CD4-positive, alpha-beta T cell (primary cell): ENCODE data around the gene RAPGEF4. TPM values are rescaled to one million over a fixed set of nuclear protein-coding genes. Genes with fewer than 3 reads are reported as not detected.

Source experiments
- ATAC-seq: fragments of 200-7000 bp; cut with Tn5 transposase; one replicate; pipeline ENCODE4 v1.10.0; 2022; ENCODE audit warnings: mild to moderate bottlenecking; ENCODE audit not compliant: poor library complexity
- CTCF ChIA-PET: fragments of 350-600 bp; sonication (Branson Sonifier 250); formaldehyde crosslinking; loops from one replicate; lab custom pipeline; 2021; ENCODE audit warnings: antibody characterized with exemption, inconsistent platforms; lab: Charles Lee
- POLR2A ChIA-PET: fragments of 350-600 bp; sonication (Branson Sonifier 250); formaldehyde crosslinking; loops from one replicate; lab custom pipeline; 2021; ENCODE audit warnings: antibody characterized with exemption, inconsistent platforms; lab: Charles Lee
- DNase-seq, 14 experiments: peaks; one replicate each; pipeline ENCODE4 v3.0.0-alpha.2; 2013 to 2020; ENCODE audit warnings: mixed read lengths in 2 of 14
- H3K27ac ChIP-seq, 2 donors: one replicate each; pipeline versions ENCODE4 v1.5.1 to v1.7.0; 2013; ENCODE audit warnings: low read length in 2 of 2, low read depth in 1 of 2, mild to moderate bottlenecking in 1 of 2
- H3K27me3 ChIP-seq, 2 experiments: 1 replicate in 1 of 2; 2 replicates in 1 of 2; pipeline versions ENCODE4 v1.6.1 to v1.7.0; 2013; ENCODE audit warnings: low read length in 2 of 2, control low read depth in 1 of 2, mild to moderate bottlenecking in 1 of 2, moderate library complexity in 1 of 2; ENCODE audit not compliant: insufficient read depth in 2 of 2, control insufficient read depth in 1 of 2
- H3K36me3 ChIP-seq: one replicate; pipeline ENCODE4 v1.6.1; 2013; ENCODE audit warnings: low read length, control low read depth; ENCODE audit not compliant: insufficient read depth
- H3K4me1 ChIP-seq: one replicate; pipeline ENCODE4 v1.6.1; 2013; ENCODE audit warnings: low read length, control low read depth; ENCODE audit not compliant: insufficient read depth
- H3K4me3 ChIP-seq: one replicate; pipeline ENCODE4 v1.5.1; 2013; ENCODE audit warnings: mild to moderate bottlenecking, low read length, moderate library complexity
- H3K9me3 ChIP-seq, 2 experiments: 1 replicate in 1 of 2; 2 replicates in 1 of 2; pipeline versions ENCODE4 v1.6.1 to v1.7.0; 2013; ENCODE audit warnings: low read length in 2 of 2, mild to moderate bottlenecking in 2 of 2, control low read depth in 1 of 2, moderate library complexity in 1 of 2; ENCODE audit not compliant: control insufficient read depth in 1 of 2, insufficient read depth in 1 of 2
- H3K27ac Mint-ChIP-seq: one replicate; pipeline ENCODE4 v1.8.0; 2020; ENCODE audit warnings: mixed read lengths
- H3K27me3 Mint-ChIP-seq: one replicate; pipeline ENCODE4 v1.8.0; 2021; ENCODE audit warnings: mixed read lengths
- H3K36me3 Mint-ChIP-seq: one replicate; pipeline ENCODE4 v1.8.0; 2021; ENCODE audit warnings: low read depth, mixed read lengths
- H3K4me1 Mint-ChIP-seq: one replicate; pipeline ENCODE4 v1.8.0; 2021; ENCODE audit warnings: low read depth, mixed read lengths
- H3K4me3 Mint-ChIP-seq: one replicate; pipeline ENCODE4 v1.8.0; 2020; ENCODE audit warnings: mild to moderate bottlenecking, mixed read lengths
- H3K9me3 Mint-ChIP-seq: one replicate; pipeline ENCODE4 v1.8.0; 2020; ENCODE audit warnings: mixed read lengths
- intact Hi-C, 2 experiments: fragments of 100-400 bp; cut with DNase I in 1 of 2; cut with micrococcal nuclease in 1 of 2; formaldehyde crosslinking; loops; one replicate each; pipeline versions ENCODE4 v1.15.1 to v1.9.0; 2023 to 2025; cut with DNase I, micrococcal nuclease
- total RNA-seq, 174 experiments: library from RNA in 2 of 174; stranded (reverse) in 2 of 174; gene quantifications; one replicate each; pipeline ENCODE4 v1.2.3 and lab custom pipeline; 2021 to 2026
- TF ChIP-seq, protein P1 (sequence below): fragments of 200-600 bp; IDR thresholded peaks from one replicate; pipeline ENCODE4 v1.8.0; 2022; ENCODE audit warnings: antibody characterized with exemption, mild to moderate bottlenecking

RAPGEF4 gene
- total RNA-seq, 2 experiments from 2014 or later, result 0.69 to 0.73 TPM

DNA sequence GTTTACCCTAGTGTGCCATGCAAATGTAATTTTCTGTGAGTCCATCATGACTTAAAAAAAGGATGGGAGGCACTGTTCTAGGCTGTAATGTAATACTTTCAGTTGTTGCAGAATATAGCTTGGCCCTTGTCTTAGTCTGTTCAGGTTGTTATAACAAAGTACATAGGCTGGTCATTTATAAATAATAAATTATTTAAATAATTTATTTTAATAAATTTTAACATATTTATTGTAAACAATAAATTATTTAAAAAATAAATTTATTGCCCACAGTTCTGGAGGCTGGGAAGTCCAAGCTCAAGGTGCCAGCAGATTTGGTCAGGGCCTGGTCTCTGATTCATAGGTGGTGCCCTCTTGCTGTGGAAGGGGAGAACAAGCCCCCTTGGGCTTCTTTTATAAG lies 35.2 kb downstream of the RAPGEF4 start:
- intact Hi-C loops, result no loop called here
- H3K27ac ChIP-seq, result no peak overlapping the region
- H3K9me3 ChIP-seq, result no peaks in the 10 kb centered on the region
- no peaks in the 10 kb centered on the region for H3K4me1 ChIP-seq
- H3K4me3 ChIP-seq, result no peak overlapping the region
- ChIA-PET POLR2A (no interaction called here), CTCF (interaction anchor here (1.6 kb wide), 1 partner anchor 13 kb away, joined by 4 read pairs; no protein-coding TSS in a partner anchor)
- H3K4me3 Mint-ChIP-seq, result no peak overlapping the region
- H3K27ac Mint-ChIP-seq, result no peak overlapping the region
- TF ChIP-seq, protein P1, sequence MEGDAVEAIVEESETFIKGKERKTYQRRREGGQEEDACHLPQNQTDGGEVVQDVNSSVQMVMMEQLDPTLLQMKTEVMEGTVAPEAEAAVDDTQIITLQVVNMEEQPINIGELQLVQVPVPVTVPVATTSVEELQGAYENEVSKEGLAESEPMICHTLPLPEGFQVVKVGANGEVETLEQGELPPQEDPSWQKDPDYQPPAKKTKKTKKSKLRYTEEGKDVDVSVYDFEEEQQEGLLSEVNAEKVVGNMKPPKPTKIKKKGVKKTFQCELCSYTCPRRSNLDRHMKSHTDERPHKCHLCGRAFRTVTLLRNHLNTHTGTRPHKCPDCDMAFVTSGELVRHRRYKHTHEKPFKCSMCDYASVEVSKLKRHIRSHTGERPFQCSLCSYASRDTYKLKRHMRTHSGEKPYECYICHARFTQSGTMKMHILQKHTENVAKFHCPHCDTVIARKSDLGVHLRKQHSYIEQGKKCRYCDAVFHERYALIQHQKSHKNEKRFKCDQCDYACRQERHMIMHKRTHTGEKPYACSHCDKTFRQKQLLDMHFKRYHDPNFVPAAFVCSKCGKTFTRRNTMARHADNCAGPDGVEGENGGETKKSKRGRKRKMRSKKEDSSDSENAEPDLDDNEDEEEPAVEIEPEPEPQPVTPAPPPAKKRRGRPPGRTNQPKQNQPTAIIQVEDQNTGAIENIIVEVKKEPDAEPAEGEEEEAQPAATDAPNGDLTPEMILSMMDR, result no peak
- H3K36me3 ChIP-seq, result no peaks in the 10 kb centered on the region
- H3K9me3 Mint-ChIP-seq, result no peaks in the 10 kb centered on the region
- H3K27me3 Mint-ChIP-seq, result peaks cover 4% of the 10 kb centered on the region
- H3K27me3 ChIP-seq, result peaks cover 0 to 3% of the 10 kb centered on the region in 2 experiments
- no peaks in the 10 kb centered on the region for H3K36me3 Mint-ChIP-seq
- no peak for DNase-seq
- ATAC-seq, result no peak
- H3K4me1 Mint-ChIP-seq, result no peaks in the 10 kb centered on the region

GRCh38 chr2:172772633-172773032 lies 37.0 kb downstream of the RAPGEF4 start:
- Histone ChIP-seq H3K27ac (no peak overlapping the region), H3K4me1 (no peaks in the 10 kb centered on the region), H3K27me3 (peaks cover 0 to 3% of the 10 kb centered on the region in 2 experiments), H3K9me3 (no peaks in the 10 kb centered on the region), H3K36me3 (no peaks in the 10 kb centered on the region), H3K4me3 (no peak overlapping the region)
- intact Hi-C loops, result no loop called here
- peaks cover 4% of the 10 kb centered on the region for H3K27me3 Mint-ChIP-seq
- POLR2A ChIA-PET, result no interaction called here
- H3K4me1 Mint-ChIP-seq, result no peaks in the 10 kb centered on the region
- ATAC-seq (no peak), DNase-seq (no peak)
- no peaks in the 10 kb centered on the region for H3K36me3 Mint-ChIP-seq
- no peak overlapping the region for H3K4me3 Mint-ChIP-seq
- TF ChIP-seq, protein P1, result no peak
- no peak overlapping the region for H3K27ac Mint-ChIP-seq
- H3K9me3 Mint-ChIP-seq, result no peaks in the 10 kb centered on the region
- CTCF ChIA-PET, result no interaction called here

DNA sequence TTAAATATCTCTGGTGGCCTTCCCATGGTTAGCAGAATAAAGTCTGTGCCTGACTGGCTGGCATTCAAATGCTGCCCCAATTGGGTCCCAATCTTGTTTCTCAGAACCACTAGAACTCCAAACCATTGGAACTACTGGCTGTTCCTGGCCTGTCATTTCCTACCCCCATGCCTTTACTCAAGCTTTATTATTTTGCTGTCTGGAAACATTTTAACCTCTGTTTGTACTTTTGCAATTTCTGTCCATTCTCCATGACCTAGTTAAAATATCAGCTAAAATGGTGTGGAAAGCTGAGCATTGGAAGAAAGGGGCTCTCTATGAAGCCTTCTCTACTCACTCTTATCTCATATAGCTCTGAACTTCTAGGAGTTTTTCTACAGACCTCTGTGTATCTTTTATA lies 38.7 kb downstream of the RAPGEF4 start:
- peaks cover 0 to 3% of the 10 kb centered on the region in 2 experiments for H3K27me3 ChIP-seq
- DNase-seq (no peak), ATAC-seq (no peak)
- Mint-ChIP-seq H3K36me3 (no peaks in the 10 kb centered on the region), H3K9me3 (no peaks in the 10 kb centered on the region), H3K27me3 (peaks cover 4% of the 10 kb centered on the region), H3K4me3 (no peak overlapping the region), H3K4me1 (no peaks in the 10 kb centered on the region), H3K27ac (no peak overlapping the region)
- H3K4me1 ChIP-seq, result no peaks in the 10 kb centered on the region
- no peaks in the 10 kb centered on the region for H3K9me3 ChIP-seq
- POLR2A ChIA-PET, result no interaction called here
- TF ChIP-seq, protein P1, result no peak
- no peak overlapping the region for H3K4me3 ChIP-seq
- intact Hi-C loops, result no loop called here
- CTCF ChIA-PET, result no interaction called here
- no peaks in the 10 kb centered on the region for H3K36me3 ChIP-seq
- no peak overlapping the region for H3K27ac ChIP-seq
